SK-N-SH (cell line): ENCODE measurements around the gene STK25. TPM values are rescaled to one million over a fixed set of nuclear protein-coding genes. Genes with fewer than 3 reads are reported as not detected.

Experiments
- CTCF ChIA-PET: fragments of 300-600, 350-600 bp; formaldehyde crosslinking; extraction: SDS; loops from one replicate; lab custom pipeline; 2021; lab: Yijun Ruan, JAX
- POLR2A ChIA-PET: fragments of 350-600 bp; sonication (Branson Sonifier 250); formaldehyde crosslinking; extraction: SDS; loops from one replicate; lab custom pipeline; 2020; ENCODE audit warnings: antibody characterized with exemption, inconsistent platforms; lab: Yijun Ruan, JAX
- DNase-seq: peaks from one replicate; pipeline ENCODE4 v3.0.0; 2012
- H2AFZ ChIP-seq: fragments of 200-600 bp; sonication (generic); 2 replicates; pipeline ENCODE4 v1.8.1; 2016; ENCODE audit warnings: antibody characterized with exemption, mild to moderate bottlenecking, low read depth
- H3F3A ChIP-seq: fragments of 200-600 bp; sonication (generic); replicated peaks from 2 replicates; pipeline ENCODE3; 2016; ENCODE audit warnings: antibody characterized with exemption, mild to moderate bottlenecking; ENCODE audit not compliant: insufficient read depth
- H3K27ac ChIP-seq, 2 experiments: fragments of 200-500 bp in 1 of 2; fragments of 200-600 bp in 1 of 2; sonication (Bioruptor generic) in 1 of 2; sonication (generic), shearing (Covaris generic) in 1 of 2; 2 replicates each; pipeline versions ENCODE4 v1.5.1 to v1.6.1; 2014 to 2016; ENCODE audit warnings: low read depth in 2 of 2, inconsistent platforms in 1 of 2, low read length in 1 of 2, mild to moderate bottlenecking in 1 of 2, mixed read lengths in 1 of 2
- H3K27me3 ChIP-seq: fragments of 200-600 bp; sonication (generic), shearing (Covaris generic); 2 replicates; pipeline ENCODE4 v1.6.1; 2016; ENCODE audit warnings: mixed run types; ENCODE audit not compliant: insufficient read depth
- H3K36me3 ChIP-seq, 2 experiments: fragments of 200-500 bp in 1 of 2; fragments of 200-600 bp in 1 of 2; sonication (Bioruptor generic) in 1 of 2; sonication (generic) in 1 of 2; replicated peaks in 1 of 2; 2 replicates each; pipeline versions ENCODE3 to v1.5.1; 2014 to 2016; ENCODE audit warnings: low read length in 1 of 2, mild to moderate bottlenecking in 1 of 2; ENCODE audit not compliant: insufficient read depth in 2 of 2, control insufficient read depth in 1 of 2
- H3K4me1 ChIP-seq, 2 experiments: fragments of 200-500 bp in 1 of 2; fragments of 200-600 bp in 1 of 2; sonication (Bioruptor generic) in 1 of 2; sonication (generic), shearing (Covaris generic) in 1 of 2; 2 replicates each; pipeline versions ENCODE4 v1.5.1 to v1.6.1; 2014 to 2016; ENCODE audit warnings: low read depth in 1 of 2, low read length in 1 of 2, mixed run types in 1 of 2; ENCODE audit not compliant: insufficient read depth in 2 of 2, control insufficient read depth in 1 of 2
- H3K4me2 ChIP-seq: fragments of 200-600 bp; sonication (generic), shearing (Covaris generic); 2 replicates; pipeline ENCODE4 v1.6.1; 2017; ENCODE audit warnings: mixed run types
- H3K4me3 ChIP-seq, 2 experiments: fragments of 200-500 bp in 1 of 2; fragments of 200-600 bp in 1 of 2; sonication (Bioruptor generic) in 1 of 2; sonication (generic), shearing (Covaris generic) in 1 of 2; 2 replicates each; pipeline versions ENCODE4 v1.5.1 to v1.8.1; 2014 to 2016; ENCODE audit warnings: low read depth in 2 of 2, inconsistent platforms in 1 of 2, low read length in 1 of 2, mild to moderate bottlenecking in 1 of 2, mixed read lengths in 1 of 2, moderate library complexity in 1 of 2
- H3K79me2 ChIP-seq: fragments of 200-600 bp; sonication (generic); 2 replicates; pipeline ENCODE4 v1.8.1; 2017; ENCODE audit warnings: mild to moderate bottlenecking; ENCODE audit not compliant: insufficient read depth
- H3K9ac ChIP-seq: fragments of 200-600 bp; sonication (generic); 2 replicates; pipeline ENCODE4 v1.6.1; 2017; ENCODE audit warnings: mixed run types
- H3K9me2 ChIP-seq: fragments of 200-600 bp; sonication (generic); 2 replicates; pipeline ENCODE4 v1.6.1; 2017; ENCODE audit warnings: mixed run types
- H3K9me3 ChIP-seq: fragments of 200-600 bp; sonication (generic); 2 replicates; pipeline ENCODE4 v1.6.1; 2017; ENCODE audit warnings: mixed run types, mild to moderate bottlenecking, moderate library complexity
- H4K20me1 ChIP-seq: fragments of 200-600 bp; sonication (generic); 2 replicates; pipeline ENCODE4 v1.6.1; 2017; ENCODE audit warnings: mild to moderate bottlenecking, mixed run types; ENCODE audit not compliant: insufficient read depth
- CHD2 ChIP-seq: fragments of 150-350 bp; IDR thresholded peaks from 2 replicates; pipeline ENCODE4 v1.6.1; 2018; ENCODE audit warnings: low read length; ENCODE audit not compliant: partially characterized antibody
- FOXJ3 ChIP-seq: sonication (generic); formaldehyde crosslinking; IDR thresholded peaks from 2 replicates; pipeline ENCODE4 v1.5.1; 2020; ENCODE audit warnings: mild to moderate bottlenecking, missing genetic modification reagents
- FOXM1 ChIP-seq: IDR thresholded peaks from 2 replicates; pipeline ENCODE4 v1.4.0; 2012; ENCODE audit warnings: low read depth, mild to moderate bottlenecking
- GABPA ChIP-seq: IDR thresholded peaks from 2 replicates; pipeline ENCODE4 v1.4.0; 2012; ENCODE audit warnings: low read depth, mild to moderate bottlenecking
- GATA2 ChIP-seq: sonication (generic); formaldehyde crosslinking; IDR thresholded peaks from 2 replicates; pipeline ENCODE4 v1.5.0; 2020; ENCODE audit warnings: mild to moderate bottlenecking, missing genetic modification reagents
- JUND ChIP-seq: IDR thresholded peaks from 2 replicates; pipeline ENCODE4 v1.4.0; 2012
- MXI1 ChIP-seq: IDR thresholded peaks from 2 replicates; pipeline ENCODE4 v1.6.1; 2012; ENCODE audit warnings: mild to moderate bottlenecking, low read depth, low read length, improper control_type of control experiment
- NFIC ChIP-seq: IDR thresholded peaks from 2 replicates; pipeline ENCODE4 v1.4.0; 2012; ENCODE audit warnings: borderline replicate concordance
- PBX3 ChIP-seq: IDR thresholded peaks from 2 replicates; pipeline ENCODE4; 2012
- RCOR1 ChIP-seq: fragments of 150-350 bp; IDR thresholded peaks from 2 replicates; pipeline ENCODE4 v1.6.1; 2017; ENCODE audit warnings: antibody characterized with exemption, low read length
- RFX5 ChIP-seq: IDR thresholded peaks from 2 replicates; pipeline ENCODE4 v1.6.1; 2012; ENCODE audit warnings: mild to moderate bottlenecking, improper control_type of control experiment, low read length
- TAF1 ChIP-seq: IDR thresholded peaks from 2 replicates; pipeline ENCODE4 v1.6.1; 2012; ENCODE audit warnings: low read depth, mild to moderate bottlenecking, low read length, moderate library complexity, borderline replicate concordance
- TCF12 ChIP-seq: IDR thresholded peaks from 2 replicates; pipeline ENCODE4 v1.4.0; 2012
- TEAD4 ChIP-seq: IDR thresholded peaks from 2 replicates; pipeline ENCODE4 v1.4.0; 2012; ENCODE audit warnings: mild to moderate bottlenecking, borderline replicate concordance; ENCODE audit not compliant: insufficient read depth
- YY1 ChIP-seq: IDR thresholded peaks from 2 replicates; pipeline ENCODE4 v1.4.0; 2012; ENCODE audit warnings: low read depth, mild to moderate bottlenecking
- ZBTB33 ChIP-seq: IDR thresholded peaks from 2 replicates; pipeline ENCODE4 v1.4.0; 2012; ENCODE audit warnings: low read depth, borderline replicate concordance
- WGBS: methylation state at CpG from one replicate; pipeline ENCODE4 v1.1.6; 2017; ENCODE audit warnings: low lambda C conversion rate; 5-methylcytosine and 5-hydroxymethylcytosine counted together
- polyA plus RNA-seq, 3 experiments: library from polyadenylated mRNA; depleted of rRNA; stranded (reverse); fragments of >200 nt; gene quantifications; 2 replicates each; pipeline ENCODE4 v1.2.3, GENCODE V29; 2012
- TF ChIP-seq, protein P1 (sequence below): IDR thresholded peaks from 2 replicates; pipeline ENCODE4 v1.6.1; 2012; ENCODE audit warnings: mild to moderate bottlenecking, low read depth, low read length, moderate library complexity
- TF ChIP-seq, protein P2 (sequence below): fragments of 150-350 bp; IDR thresholded peaks from 2 replicates; pipeline ENCODE4 v1.6.1; 2016; ENCODE audit warnings: mild to moderate bottlenecking, low read depth, low read length

Gene STK25
- polyA plus RNA-seq, 1 of the 3 experiments (the other 2 are of a cell fraction): 236 TPM

GRCh38 chr2:241548451-241548835 lies 40.1 kb upstream of the STK25 start:
- Histone ChIP-seq H3K4me1 (peaks cover 3 to 4% of the 10 kb centered on the region in 2 experiments; a peak in 2 of 4 replicates), H3K27me3 (no peaks in the 10 kb centered on the region), H3K4me3 (no peak overlapping the region), H3K9me2 (no peaks in the 10 kb centered on the region), H2AFZ (no peak overlapping the region), H3K9ac (no peak overlapping the region), H3F3A (peaks cover 6% of the 10 kb centered on the region), H3K4me2 (no peak overlapping the region), H3K36me3 (no peaks in the 10 kb centered on the region), H4K20me1 (no peaks in the 10 kb centered on the region), H3K9me3 (no peaks in the 10 kb centered on the region), H3K27ac (no peak overlapping the region), H3K79me2 (no peaks in the 10 kb centered on the region)
- no peak for DNase-seq
- ChIA-PET CTCF (interaction anchor here (1.1 to 2.2 kb wide), 3 partner anchors 11 to 111 kb away, joined by 3 to 8 read pairs (median 3); no protein-coding TSS in a partner anchor), POLR2A (no interaction called here)
- WGBS: 70% methylated on average over 3 of the region's 3 CpGs
- TF ChIP-seq RFX5 (no peak), RCOR1 (no peak), FOXJ3 (no peak), CHD2 (no peak), NFIC (no peak), ZBTB33 (no peak), PBX3 (no peak), FOXM1 (no peak), TAF1 (no peak), TCF12 (no peak), GABPA (no peak), GATA2 (CRISPR knock-in tag) (no peak), JUND (no peak), MXI1 (no peak), YY1 (no peak), TEAD4 (no peak)
- TF ChIP-seq, protein P1, sequence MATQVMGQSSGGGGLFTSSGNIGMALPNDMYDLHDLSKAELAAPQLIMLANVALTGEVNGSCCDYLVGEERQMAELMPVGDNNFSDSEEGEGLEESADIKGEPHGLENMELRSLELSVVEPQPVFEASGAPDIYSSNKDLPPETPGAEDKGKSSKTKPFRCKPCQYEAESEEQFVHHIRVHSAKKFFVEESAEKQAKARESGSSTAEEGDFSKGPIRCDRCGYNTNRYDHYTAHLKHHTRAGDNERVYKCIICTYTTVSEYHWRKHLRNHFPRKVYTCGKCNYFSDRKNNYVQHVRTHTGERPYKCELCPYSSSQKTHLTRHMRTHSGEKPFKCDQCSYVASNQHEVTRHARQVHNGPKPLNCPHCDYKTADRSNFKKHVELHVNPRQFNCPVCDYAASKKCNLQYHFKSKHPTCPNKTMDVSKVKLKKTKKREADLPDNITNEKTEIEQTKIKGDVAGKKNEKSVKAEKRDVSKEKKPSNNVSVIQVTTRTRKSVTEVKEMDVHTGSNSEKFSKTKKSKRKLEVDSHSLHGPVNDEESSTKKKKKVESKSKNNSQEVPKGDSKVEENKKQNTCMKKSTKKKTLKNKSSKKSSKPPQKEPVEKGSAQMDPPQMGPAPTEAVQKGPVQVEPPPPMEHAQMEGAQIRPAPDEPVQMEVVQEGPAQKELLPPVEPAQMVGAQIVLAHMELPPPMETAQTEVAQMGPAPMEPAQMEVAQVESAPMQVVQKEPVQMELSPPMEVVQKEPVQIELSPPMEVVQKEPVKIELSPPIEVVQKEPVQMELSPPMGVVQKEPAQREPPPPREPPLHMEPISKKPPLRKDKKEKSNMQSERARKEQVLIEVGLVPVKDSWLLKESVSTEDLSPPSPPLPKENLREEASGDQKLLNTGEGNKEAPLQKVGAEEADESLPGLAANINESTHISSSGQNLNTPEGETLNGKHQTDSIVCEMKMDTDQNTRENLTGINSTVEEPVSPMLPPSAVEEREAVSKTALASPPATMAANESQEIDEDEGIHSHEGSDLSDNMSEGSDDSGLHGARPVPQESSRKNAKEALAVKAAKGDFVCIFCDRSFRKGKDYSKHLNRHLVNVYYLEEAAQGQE: no peak
- TF ChIP-seq, protein P2, sequence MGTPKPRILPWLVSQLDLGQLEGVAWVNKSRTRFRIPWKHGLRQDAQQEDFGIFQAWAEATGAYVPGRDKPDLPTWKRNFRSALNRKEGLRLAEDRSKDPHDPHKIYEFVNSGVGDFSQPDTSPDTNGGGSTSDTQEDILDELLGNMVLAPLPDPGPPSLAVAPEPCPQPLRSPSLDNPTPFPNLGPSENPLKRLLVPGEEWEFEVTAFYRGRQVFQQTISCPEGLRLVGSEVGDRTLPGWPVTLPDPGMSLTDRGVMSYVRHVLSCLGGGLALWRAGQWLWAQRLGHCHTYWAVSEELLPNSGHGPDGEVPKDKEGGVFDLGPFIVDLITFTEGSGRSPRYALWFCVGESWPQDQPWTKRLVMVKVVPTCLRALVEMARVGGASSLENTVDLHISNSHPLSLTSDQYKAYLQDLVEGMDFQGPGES: no peak
